Renal cortex interstitium (tissue), 15 donors: Measurements from ENCODE around the gene PTPN6. TPM values are rescaled to one million over a fixed set of nuclear protein-coding genes. Genes with fewer than 3 reads are reported as not detected.
"Not testable (repeated sequence)": the region's sequence is repeated elsewhere in the genome, so short reads cannot be mapped to it uniquely, and the experiment has no call there.

Source experiments
- DNase-seq, 11 donors: peaks; one replicate each; pipeline ENCODE4 v3.0.0-alpha.2; 2013; ENCODE audit warnings: low read depth in 9 of 11, low spot score in 4 of 11; ENCODE audit errors: extremely low read depth in 1 of 11
- long read RNA-seq, 16 experiments: transcript quantifications; one replicate each; lab custom pipeline, GENCODE V29; 2026
- polyA plus RNA-seq, 3 donors: library from polyadenylated mRNA; unstranded; fragments of 120-200 nt; gene quantifications; one replicate each; pipeline ENCODE4 v1.2.1, GENCODE V29; 2013; ENCODE audit not compliant: insufficient read length in 3 of 3

The PTPN6 gene
- polyA plus RNA-seq: 10 to 100 TPM; 18.7 to 27.0 (median 22.3) TPM
- long read RNA-seq, donor 1, partial matches to known transcripts: 0 of 2 reads
- long read RNA-seq, donor 1, other reads (novel, unspliced or antisense): 0 of 2 reads
- long read RNA-seq, donor 2, partial matches to known transcripts: 0 of 2 reads
- long read RNA-seq, donor 2, other reads (novel, unspliced or antisense): 0 of 2 reads
- long read RNA-seq, donor 3, transcript PTPN6-202 (16 exons, 2,159 nt): major isoform, 7 of 8 reads
- long read RNA-seq, donor 3, partial matches to known transcripts: 0 of 8 reads
- long read RNA-seq, donor 3, other reads (novel, unspliced or antisense): 0 of 8 reads
- long read RNA-seq, donor 4, partial matches to known transcripts: 0 of 2 reads
- long read RNA-seq, donor 4, other reads (novel, unspliced or antisense): 0 of 2 reads
- long read RNA-seq, donor 5: 0 reads
- long read RNA-seq, donor 6: 0 reads
- long read RNA-seq, donor 7: 0 reads
- long read RNA-seq, donor 8, partial matches to known transcripts: 0 of 3 reads
- long read RNA-seq, donor 8, other reads (novel, unspliced or antisense): 0 of 3 reads
- long read RNA-seq, donor 9, partial matches to known transcripts: 0 of 3 reads
- long read RNA-seq, donor 9, other reads (novel, unspliced or antisense): 0 of 3 reads
- long read RNA-seq, donor 10, partial matches to known transcripts: 0 of 2 reads
- long read RNA-seq, donor 10, other reads (novel, unspliced or antisense): 0 of 2 reads
- long read RNA-seq, donor 11, partial matches to known transcripts: 0 of 1 reads
- long read RNA-seq, donor 11, other reads (novel, unspliced or antisense): 0 of 1 reads
- long read RNA-seq, donor 12, partial matches to known transcripts: 0 of 1 reads
- long read RNA-seq, donor 12, other reads (novel, unspliced or antisense): 0 of 1 reads
- long read RNA-seq, donor 13: 0 reads
- long read RNA-seq, donor 14: 0 reads
- long read RNA-seq, donor 15: 0 reads
- long read RNA-seq, donor 16, partial matches to known transcripts: 0 of 6 reads
- long read RNA-seq, donor 16, other reads (novel, unspliced or antisense): 0 of 6 reads

DNA sequence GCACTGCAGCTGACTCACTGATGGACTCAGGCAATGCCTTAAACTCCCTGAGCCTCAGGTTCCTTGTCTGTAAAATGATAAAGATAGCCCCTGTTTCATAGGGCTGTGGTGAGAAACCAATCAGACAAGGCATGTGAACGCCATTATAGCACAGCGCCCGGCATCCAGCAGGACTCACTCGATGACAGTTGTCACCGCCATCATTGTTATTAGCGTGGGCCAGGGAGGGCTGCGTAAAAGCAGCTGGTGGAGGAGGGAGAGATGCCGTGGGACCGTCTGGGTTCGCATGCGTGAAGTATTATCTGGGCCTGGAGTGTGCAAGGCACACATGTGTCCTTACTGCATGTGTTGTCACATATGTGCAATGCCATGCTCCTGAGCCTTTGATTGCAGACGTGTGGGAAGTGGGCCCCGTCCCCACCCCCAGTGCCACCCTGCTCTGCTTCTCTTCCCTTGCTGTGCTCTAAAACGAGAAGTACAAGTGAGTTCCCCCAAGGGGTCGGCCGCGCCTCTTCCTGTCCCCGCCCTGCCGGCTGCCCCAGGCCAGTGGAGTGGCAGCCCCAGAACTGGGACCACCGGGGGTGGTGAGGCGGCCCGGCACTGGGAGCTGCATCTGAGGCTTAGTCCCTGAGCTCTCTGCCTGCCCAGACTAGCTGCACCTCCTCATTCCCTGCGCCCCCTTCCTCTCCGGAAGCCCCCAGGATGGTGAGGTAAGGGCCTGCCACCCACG lies at the start of gene PTPN6:
Gene PTPN6, plus strand, starts transcription at position 546 of the 730 bp plus-strand sequence. Its CDS starts 157 bp downstream, at position 703.
- no peak for DNase-seq

DNA sequence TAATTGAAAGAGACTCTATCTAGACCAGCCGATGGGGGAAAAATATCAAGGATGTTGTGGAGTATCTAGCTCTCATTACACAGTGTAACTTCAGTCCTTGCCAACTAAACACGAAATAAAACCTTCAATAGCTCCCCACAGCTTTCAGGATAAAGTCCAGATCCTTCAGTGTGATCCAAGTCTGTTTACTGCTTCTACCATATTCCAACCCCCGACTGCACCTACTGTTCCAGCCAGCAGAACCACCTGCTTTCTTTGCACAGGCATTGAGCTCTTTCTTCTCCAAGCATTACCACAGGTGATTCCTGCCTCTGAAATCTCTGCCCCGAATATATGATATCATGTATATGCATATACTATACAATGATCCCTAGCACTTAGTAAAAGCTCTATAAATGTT lies 48.7 kb upstream of the PTPN6 start:
- DNase-seq: no peak

DNA sequence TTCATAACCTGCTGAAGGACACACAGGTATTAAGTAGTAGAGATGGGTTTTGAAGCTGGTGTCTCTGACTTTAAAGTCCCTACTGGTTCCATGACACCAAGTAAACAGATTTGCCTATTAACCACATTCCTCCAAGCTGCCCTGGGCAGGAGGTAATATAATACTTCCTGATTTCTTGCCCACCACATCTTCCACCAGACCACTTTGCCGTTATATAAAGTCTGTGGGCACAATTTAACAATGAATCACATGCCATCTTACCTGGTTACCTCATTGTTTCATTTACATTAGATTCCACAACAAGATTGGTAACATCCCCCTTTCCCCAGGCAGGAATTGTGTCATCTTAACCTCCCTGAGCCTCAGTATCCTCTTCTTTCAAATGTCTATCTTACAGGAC lies 47.4 kb upstream of the PTPN6 start:
- peak in 1 of 11 donors; percentile 26 for DNase-seq

DNA sequence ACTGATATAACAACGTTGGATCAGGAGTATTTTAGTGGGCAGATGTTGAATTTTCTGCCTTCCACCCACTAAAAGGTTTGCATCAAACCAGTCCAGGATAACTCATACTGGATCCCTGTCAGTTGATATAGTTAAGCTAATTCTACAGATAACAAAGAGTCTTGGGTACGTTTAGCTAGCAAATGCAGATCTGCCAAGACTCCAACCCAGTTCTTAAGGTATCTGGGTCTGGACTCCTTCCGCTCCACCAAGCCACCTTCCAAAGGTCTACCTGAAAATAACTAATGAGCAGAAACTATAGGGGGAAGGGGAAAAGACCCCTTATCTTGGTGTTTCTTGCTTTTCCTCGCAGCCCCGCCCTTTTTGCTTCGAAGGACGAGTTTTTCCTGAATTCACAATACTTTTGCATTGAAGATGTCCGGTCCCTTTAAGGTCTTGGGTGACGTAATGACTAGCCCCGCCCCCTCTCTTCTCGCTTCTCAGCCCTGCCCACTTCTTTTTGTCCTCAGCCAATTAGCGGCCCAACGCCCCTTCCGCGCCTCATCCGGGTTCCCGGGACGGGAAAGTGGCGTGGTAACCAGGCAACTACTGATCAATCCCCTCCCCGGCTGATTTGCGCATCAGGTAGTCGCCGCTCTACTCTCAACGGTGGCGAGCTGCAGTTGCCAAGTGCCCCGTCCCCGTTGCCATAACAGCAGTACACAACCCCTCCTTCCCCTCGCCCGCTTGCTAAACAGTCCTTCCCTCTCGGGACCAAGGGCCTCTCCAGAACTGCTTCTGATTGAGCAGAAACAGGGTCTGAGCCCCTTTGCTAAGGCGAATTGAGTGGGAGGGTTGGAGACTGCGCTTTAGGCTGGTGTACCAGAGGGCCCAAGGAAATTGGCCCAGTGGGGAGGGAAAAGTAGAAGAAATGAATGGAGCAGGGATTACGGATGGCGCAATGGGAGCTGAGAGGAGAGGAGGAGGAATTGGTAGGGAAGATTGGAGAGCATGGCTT lies 46.6 kb upstream of the PTPN6 start, which contains the start of gene LRRC23:
Gene LRRC23, plus strand, starts transcription at position 543 of the 997 bp plus-strand sequence. CDS start 812 bp downstream, outside the sequence.
- DNase-seq: peak in 10 of 11 donors; percentile 93 to 98 (median 96)

DNA sequence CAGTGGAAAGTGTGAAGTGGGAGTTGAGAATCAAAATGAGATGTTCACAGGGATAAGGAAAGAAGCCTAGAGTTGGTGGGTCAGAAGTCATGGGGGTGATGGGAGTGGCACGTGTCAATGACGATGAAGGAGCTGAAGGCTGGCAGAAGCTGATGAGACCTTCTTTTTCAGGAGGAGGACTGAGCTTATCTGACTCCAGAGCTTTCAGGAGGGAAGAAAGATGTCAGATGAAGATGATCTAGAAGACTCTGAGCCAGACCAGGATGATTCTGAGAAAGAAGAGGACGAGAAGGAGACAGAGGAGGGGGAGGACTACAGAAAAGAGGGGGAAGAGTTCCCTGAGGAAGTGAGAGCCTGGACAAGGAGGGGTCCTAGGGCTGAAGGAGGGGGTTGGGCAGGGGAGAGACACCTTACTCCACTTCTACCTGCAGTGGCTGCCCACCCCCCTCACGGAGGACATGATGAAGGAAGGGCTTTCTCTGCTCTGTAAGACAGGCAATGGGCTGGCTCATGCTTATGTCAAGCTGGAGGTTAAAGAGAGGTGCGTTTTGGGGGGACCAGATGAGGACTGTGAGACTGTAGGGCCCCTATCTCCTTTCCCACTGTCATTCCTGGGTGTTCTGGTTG lies 45.6 kb upstream of the PTPN6 start:
- no peak for DNase-seq

DNA sequence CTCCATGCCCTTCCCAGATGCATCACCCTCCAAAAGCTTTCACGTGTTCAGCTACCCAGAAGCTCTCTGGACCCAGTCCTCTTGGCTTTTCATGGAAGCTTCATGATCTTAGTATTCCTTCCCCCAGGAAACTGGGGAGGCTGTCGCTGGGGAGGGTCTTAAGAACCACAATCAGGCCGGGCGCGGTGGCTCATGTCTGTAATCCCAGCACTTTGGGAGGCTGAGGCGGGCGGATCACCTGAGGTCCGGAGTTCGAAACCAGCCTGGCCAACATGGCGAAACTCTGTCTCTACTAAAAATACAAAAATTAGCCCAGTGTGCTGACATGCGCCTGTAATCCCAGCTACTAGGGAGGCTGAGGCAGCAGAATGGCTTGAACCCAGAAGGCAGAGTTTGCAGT lies 43.0 kb upstream of the PTPN6 start:
- not testable (repeated sequence) for DNase-seq

DNA sequence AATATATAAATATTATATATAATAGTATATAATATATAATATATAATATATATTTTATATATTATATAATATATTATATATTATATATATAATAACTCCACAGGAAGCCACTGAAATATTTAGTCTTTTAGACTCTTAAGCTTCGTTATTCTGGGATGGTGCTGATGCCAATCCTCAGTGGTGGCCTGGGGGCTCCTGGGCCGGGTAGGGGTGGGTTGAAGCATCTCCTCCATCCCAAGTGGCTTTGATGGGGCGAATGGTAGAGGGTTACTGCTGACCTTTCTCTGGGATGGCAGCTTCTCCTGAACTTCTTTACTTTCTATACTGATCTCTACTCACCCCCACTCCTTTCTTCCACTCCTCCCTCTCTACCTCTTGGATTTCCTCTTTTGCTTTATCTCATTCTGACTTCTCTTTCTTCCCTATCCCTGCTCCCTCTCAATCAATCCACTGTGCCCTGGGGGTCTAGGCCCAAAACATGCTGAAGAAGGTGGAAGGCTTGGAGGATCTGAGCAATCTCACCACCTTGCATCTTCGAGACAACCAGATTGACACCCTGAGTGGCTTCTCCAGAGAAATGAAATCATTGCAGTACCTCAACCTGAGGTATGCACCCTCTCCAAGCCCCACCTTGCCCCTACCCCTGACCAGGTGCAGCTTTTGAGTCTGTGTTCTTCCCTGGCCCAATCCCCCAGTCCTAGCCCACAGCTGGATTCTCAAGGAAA lies 41.6 kb upstream of the PTPN6 start:
- no peak for DNase-seq

DNA sequence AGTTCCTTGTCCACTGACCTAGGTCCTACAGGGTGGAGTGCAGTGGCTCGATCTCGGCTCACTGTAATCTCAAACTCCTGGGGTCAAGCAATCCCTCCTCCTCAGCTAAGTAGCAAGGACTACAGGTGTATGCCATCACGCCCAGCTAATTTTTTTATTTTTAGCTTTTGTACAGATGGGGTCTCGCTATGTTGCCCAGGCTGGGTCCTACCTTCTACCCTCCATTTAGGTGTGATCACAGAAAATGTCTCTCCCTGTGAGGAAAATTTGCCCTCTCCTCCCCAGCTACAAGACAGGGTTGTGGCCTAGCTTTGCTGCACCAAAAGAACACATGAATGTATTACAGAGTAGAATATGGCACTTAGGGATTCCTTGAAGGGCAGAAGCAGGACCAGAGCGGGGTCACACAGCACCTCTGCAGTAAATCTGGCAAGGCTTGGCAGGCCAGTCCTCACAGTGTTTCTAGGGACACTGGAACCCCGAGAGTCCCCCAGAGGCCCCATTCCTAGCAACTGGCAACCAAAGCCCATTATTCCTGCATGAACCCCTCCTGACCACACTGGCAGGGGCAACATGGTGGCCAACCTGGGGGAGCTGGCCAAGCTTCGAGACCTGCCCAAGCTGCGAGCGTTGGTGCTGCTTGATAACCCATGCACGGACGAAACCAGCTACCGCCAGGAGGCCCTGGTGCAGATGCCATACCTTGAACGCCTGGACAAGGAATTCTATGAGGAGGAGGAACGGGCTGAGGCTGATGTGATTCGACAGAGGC lies 38.8 kb upstream of the PTPN6 start:
- DNase-seq: peak in 1 of 11 donors; percentile 16

DNA sequence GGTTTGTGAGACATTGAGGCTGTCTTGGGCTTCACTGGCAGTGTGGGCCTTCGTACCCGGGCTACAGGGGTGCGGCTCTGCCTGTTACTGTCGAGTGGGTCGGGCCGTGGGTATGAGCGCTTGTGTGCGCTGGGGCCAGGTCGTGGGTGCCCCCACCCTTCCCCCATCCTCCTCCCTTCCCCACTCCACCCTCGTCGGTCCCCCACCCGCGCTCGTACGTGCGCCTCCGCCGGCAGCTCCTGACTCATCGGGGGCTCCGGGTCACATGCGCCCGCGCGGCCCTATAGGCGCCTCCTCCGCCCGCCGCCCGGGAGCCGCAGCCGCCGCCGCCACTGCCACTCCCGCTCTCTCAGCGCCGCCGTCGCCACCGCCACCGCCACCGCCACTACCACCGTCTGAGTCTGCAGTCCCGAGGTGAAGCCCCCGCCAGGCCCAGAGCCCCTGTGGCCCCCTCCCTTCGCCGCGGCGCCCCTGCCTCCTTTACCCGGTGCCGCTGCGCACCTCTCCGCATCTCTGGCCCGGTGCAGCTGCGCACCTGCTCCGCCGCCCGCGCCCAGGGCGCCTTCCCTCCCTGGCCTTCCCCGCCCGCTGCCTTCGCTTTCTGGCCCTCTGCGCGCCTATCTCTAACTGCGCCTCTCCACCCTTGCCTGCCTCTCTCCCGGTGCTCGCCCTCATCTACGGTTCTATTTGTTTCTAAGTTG lies 36.8 kb upstream of the PTPN6 start, which contains the start of gene ENO2:
Gene ENO2, plus strand, starts transcription at position 335 of the 701 bp plus-strand sequence. CDS start 1,253 bp downstream, outside the sequence.
- no peak for DNase-seq

DNA sequence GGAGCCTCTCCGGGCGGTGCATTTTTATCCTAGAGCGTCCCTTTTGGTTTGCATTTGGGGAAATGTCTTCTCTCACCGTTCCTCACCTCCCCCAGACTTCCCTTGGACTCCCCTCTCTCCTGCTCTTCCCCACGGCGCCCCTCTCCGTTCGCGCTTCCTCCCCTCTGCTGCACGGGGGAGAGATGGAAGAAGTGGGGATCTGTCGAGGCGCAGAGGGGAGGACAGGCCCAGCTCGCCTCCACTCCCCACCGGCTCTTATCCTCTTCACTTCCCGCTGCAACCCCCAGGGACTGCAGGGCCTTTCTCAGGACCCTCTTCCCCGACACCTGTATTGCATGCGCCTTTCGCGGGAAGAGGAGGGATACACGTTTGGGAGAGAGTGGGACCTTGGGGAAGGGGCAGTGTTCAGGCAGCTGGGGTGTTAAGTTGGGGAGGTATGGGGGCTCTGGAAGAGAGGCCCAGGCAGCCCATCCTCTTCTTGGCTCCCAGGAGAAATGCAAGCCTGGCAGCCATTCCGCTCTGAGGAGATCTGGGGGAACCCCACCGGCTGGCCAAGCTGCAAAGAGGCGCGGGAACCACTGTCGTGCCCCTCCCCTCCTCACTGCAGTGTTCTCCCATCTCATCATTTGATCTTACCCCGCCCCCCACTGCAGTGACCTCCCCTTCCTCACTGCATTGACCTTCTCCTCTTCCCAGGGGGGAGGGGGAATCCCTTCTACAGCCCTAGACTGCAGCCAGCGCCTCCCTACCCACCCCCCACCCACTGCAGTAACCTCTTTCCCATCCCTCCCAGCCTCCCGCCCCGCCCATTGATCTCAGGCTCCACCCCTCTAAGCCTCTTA lies 36.0 kb upstream of the PTPN6 start:
- no peak for DNase-seq

DNA sequence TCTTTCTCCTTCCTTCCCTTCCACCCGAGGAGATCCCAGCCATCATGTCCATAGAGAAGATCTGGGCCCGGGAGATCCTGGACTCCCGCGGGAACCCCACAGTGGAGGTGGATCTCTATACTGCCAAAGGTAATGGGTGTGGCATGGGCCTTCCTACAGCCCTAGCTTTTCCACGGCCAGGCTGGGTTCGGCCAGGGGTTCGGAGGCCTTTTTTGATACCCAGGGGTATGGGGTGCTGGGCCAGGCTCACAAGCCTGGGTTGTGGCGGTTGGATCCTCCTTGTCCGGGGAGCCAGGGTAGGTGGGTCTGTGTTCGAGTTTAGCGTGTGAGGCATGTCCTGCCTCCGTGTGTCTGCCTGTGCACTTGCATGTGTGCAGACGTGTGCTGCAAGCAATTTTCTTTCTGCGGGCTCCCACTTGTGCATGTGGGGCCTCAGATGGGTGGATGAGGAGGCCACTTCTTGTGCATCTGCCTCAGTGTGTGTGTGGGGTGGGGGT lies 35.3 kb upstream of the PTPN6 start:
- no peak for DNase-seq

DNA sequence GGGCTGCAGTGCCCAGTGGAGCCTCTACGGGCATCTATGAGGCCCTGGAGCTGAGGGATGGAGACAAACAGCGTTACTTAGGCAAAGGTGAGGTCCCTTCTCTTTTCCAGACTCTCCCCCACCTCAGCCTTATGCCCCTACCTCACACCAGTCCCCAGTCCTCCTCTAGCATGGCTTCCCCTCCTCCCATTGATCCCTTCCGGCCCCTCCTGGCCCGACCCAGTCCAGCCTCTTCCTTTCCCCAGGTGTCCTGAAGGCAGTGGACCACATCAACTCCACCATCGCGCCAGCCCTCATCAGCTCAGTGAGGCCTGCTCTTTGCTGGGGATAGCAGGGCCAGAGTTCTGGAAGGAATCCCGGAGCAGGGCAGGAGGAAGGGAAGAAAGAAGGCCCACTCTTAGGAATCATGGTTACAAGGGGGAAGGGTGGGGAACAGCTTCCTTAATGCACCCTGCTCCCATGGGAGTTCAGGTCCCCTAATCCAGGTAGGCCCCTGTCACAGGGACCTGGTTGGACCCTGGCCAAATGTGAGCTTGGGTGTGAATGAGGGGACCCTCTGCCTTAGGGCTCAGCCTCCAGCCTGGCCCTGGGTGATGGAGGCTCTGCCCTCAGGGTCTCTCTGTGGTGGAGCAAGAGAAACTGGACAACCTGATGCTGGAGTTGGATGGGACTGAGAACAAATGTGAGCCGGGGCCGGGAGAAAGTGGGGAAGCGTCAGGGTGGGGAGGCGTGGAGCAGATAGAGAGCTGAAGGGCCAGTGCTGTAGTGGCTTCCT lies 34.5 kb upstream of the PTPN6 start:
- DNase-seq: no peak

DNA sequence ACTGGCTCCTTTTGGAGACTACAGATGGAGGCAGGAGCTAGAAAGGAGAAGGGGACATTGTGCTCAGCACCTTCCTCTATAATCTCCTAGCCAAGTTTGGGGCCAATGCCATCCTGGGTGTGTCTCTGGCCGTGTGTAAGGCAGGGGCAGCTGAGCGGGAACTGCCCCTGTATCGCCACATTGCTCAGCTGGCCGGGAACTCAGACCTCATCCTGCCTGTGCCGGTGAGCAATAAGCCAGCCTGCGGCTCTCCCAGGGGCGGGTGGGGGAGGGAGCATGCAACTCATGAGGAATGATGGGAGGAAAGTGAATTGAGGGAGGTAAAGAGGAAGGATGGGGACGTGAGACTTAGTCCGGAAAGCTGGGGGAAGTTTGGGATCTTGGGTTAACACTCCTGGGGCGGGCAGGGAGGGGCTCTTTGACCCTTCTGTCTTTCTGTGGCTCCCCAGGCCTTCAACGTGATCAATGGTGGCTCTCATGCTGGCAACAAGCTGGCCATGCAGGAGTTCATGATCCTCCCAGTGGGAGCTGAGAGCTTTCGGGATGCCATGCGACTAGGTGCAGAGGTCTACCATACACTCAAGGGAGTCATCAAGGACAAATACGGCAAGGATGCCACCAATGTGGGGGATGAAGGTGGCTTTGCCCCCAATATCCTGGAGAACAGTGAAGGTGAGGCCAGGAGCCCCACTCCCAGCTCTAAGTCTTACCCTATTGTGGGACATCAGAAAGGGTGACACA lies 33.5 kb upstream of the PTPN6 start:
- no peak for DNase-seq
